Mucosa of stomach (tissue), 1 donor: ENCODE measurements around the gene EIF4G3.

Experiments used
- H3K27me3 ChIP-seq: one replicate; pipeline ENCODE4 v1.7.0; 2013; ENCODE audit warnings: mild to moderate bottlenecking, low read length; ENCODE audit not compliant: control insufficient read depth, insufficient read depth
- H3K36me3 ChIP-seq: one replicate; pipeline ENCODE4 v1.7.0; 2013; ENCODE audit warnings: low read length; ENCODE audit not compliant: control insufficient read depth, insufficient read depth
- H3K4me1 ChIP-seq: one replicate; pipeline ENCODE4 v1.7.0; 2013; ENCODE audit warnings: mild to moderate bottlenecking, low read length; ENCODE audit not compliant: control insufficient read depth, insufficient read depth
- H3K4me3 ChIP-seq: one replicate; pipeline ENCODE4 v1.7.0; 2013; ENCODE audit warnings: low read length
- H3K9ac ChIP-seq: one replicate; pipeline ENCODE4 v1.7.0; 2013; ENCODE audit warnings: mild to moderate bottlenecking, low read length, moderate library complexity
- H3K9me3 ChIP-seq: one replicate; pipeline ENCODE4 v1.7.0; 2013; ENCODE audit warnings: mild to moderate bottlenecking, low read length, moderate library complexity; ENCODE audit not compliant: control insufficient read depth
- donor health status: Pancreatic carcinoma.

EIF4G3 gene

DNA sequence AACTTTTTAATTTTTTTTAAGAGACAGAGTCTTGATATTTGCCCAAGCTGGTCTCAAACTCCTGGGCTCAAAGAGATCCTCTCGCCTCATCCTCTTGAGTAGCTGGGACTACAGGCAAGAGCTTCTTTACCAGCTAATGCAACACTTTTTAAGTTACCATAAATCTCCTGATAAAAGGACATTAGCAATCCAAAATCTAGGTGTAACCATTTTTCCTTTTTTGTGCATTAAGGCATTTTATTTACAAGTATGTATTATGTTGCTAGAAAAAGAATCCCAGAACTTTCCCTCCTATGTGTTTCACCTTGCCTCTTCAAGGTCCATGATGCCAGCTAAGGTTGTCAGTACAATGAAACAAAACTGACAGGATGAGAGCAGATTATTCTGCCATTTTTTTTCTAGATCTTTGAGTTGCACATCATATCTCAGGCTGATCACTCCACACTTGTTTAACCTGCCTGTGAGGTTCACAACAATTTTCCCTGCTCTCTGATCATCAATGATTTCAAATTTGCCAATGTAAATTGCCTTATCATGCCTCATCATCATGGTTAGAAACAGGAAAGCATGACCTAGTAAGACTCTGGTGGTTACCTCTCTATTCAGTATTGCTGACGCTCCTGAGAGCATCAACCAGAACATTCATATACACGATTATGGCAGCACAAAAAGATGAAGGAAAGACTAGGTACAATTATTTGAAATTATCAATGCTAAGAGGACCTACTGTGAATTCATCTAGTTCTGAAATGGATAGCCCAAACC, 173.2 kb downstream of the EIF4G3 start:
- Histone ChIP-seq H3K4me1 (peaks cover 1% of the 10 kb centered on the region), H3K4me3 (no peak overlapping the region), H3K9me3 (no peaks in the 10 kb centered on the region), H3K36me3 (no peaks in the 10 kb centered on the region), H3K27me3 (no peaks in the 10 kb centered on the region), H3K9ac (no peak overlapping the region)

DNA sequence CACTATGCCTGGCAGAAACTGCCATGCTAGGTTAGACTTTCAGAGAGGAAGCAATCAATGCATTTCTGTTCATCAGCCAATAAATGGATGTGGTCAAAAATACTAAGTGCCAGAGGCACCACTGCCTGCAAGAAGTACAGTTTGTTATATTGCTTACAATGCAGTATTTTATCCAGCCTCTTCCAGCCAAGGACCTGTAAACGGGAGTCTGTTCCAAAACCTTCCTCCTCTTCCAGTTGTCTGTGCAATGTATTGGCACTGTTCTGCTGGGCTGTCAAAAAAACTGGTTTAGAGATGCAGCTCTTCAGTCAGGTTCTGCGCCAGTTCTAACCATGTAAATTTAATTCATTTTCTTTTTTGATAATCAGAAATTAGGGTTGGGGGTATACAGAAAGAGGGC, 175.7 kb downstream of the EIF4G3 start:
- H3K27me3 ChIP-seq: no peaks in the 10 kb centered on the region
- H3K9ac ChIP-seq: no peak overlapping the region
- peaks cover 18% of the 10 kb centered on the region for H3K4me1 ChIP-seq
- H3K4me3 ChIP-seq: no peak overlapping the region
- no peaks in the 10 kb centered on the region for H3K36me3 ChIP-seq
- no peaks in the 10 kb centered on the region for H3K9me3 ChIP-seq

DNA sequence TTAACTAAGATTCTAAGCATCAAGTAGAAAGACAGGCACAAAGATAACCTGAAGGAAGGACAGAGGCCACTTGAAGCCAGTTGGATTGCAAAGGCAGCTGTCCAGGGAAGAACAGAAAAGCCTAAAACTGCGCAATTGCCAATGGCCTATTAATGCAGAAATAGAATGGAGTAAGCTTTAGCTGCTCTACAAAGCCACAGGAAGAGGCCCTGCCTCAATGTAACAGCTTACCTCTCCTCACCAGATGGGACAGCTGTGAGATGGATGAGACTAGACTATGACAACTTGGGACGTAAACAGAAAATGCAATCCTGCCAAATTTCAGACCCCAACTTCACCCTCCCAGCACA, 176.5 kb downstream of the EIF4G3 start:
- no peaks in the 10 kb centered on the region for H3K36me3 ChIP-seq
- H3K4me1 ChIP-seq: peaks cover 18% of the 10 kb centered on the region
- H3K9ac ChIP-seq: no peak overlapping the region
- H3K27me3 ChIP-seq: no peaks in the 10 kb centered on the region
- H3K4me3 ChIP-seq: no peak overlapping the region
- no peaks in the 10 kb centered on the region for H3K9me3 ChIP-seq

DNA sequence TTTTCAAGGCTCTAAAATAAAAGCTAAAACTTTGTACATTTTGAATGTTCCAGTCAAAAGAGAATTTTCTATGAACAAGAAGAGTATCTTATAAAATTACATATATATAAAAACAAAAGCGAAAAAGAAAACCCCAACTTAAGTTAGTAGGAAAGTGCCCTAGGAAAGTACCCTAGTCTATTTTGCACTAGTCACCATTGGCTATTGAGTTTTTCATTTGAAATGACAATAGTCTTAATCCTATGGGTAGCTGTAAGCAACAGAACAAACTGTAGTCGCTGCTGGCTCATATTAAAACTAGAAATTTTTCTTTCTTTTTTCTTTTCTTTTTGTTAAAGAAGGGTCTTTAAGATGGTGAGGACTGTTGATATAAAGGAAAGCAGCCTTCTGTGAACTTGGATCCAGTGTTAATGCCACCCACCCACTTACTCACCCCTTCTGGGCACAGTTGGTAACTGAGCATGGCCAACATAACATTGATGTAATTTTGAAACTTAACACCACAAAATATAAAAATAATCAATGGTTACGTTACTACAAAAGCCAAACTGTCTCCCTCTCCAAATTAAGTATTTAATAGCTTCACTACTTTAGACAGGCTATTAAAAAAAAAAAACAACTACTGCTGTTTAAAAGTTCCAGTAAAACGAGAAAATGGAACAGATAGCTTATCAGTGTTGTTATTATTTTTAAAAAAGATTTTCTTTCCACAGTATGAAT, 177.0 kb downstream of the EIF4G3 start:
- Histone ChIP-seq H3K4me3 (no peak overlapping the region), H3K36me3 (no peaks in the 10 kb centered on the region), H3K9me3 (no peaks in the 10 kb centered on the region), H3K27me3 (no peaks in the 10 kb centered on the region), H3K9ac (no peak overlapping the region), H3K4me1 (peaks cover 18% of the 10 kb centered on the region)

DNA sequence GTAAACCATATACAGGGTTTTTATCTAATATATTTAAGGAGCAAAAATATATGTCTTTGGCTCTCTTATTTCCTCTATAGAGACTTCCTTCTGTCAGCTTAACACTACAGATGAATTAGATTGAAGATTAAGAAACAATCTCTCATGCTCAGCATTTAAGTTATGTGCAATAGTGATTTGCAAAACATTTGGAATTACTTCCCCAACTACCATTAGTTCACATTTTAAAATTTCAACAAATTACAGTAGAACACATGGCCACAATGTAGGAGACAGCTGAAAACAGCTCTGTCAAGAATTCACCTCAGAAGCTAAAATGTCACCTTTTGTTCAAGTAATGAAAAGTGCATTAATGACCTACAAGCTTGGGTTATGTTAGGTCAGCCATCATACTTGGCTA, 177.9 kb downstream of the EIF4G3 start:
- no peaks in the 10 kb centered on the region for H3K27me3 ChIP-seq
- peaks cover 18% of the 10 kb centered on the region for H3K4me1 ChIP-seq
- no peaks in the 10 kb centered on the region for H3K36me3 ChIP-seq
- H3K9me3 ChIP-seq: no peaks in the 10 kb centered on the region
- no peak overlapping the region for H3K4me3 ChIP-seq
- no peak overlapping the region for H3K9ac ChIP-seq

DNA sequence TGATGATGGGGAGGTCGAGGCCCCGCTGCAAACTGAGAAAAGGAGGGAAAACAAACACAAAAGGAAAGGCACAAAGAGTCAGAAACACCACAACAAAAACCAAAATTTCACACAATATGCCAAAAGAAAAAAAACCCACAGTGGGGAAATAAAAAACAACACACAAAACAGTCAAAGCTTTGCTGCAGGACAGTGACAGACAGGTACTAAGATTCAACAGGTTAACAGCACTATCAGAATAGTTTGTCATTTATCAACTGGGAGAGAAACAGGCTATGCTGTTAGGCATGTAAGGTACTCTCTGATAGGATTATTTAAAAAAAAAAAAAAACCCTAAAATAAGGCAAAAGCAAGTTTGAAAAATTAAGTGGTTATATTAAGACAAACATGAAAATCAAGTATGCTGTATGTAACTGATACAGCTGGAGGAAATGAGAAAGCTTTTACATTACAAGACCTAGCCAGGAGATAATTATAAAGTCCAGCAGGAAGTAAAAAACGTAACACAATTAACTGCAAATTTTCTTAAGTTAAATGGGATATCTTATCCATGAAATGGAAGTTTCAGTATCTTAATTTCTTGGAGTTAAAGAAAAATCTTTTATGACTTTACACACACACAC, 179.0 kb downstream of the EIF4G3 start:
- Histone ChIP-seq H3K4me3 (no peak overlapping the region), H3K36me3 (no peaks in the 10 kb centered on the region), H3K9ac (no peak overlapping the region), H3K4me1 (peaks cover 18% of the 10 kb centered on the region), H3K9me3 (no peaks in the 10 kb centered on the region), H3K27me3 (no peaks in the 10 kb centered on the region)

DNA sequence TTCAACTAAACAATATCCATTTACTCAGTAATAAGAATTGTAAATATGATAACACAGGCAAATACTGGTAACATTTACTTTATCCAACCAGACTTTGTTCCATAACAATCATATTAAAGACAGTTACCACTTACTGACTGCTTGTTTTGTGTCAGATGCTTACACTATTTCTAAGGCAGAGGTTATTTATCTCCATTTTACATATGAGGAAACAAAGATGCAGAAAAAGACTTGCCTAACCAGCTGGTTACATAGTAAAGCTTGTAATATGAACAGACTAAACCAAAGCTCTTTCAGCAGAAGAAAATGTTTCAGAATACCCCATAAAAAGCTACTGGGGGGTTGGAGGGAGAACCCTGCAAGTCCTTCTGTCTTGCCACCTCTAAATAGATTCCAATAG, 180.1 kb downstream of the EIF4G3 start:
- H3K36me3 ChIP-seq: no peaks in the 10 kb centered on the region
- no peaks in the 10 kb centered on the region for H3K9me3 ChIP-seq
- H3K9ac ChIP-seq: no peak overlapping the region
- no peaks in the 10 kb centered on the region for H3K27me3 ChIP-seq
- peaks cover 18% of the 10 kb centered on the region for H3K4me1 ChIP-seq
- no peak overlapping the region for H3K4me3 ChIP-seq

DNA sequence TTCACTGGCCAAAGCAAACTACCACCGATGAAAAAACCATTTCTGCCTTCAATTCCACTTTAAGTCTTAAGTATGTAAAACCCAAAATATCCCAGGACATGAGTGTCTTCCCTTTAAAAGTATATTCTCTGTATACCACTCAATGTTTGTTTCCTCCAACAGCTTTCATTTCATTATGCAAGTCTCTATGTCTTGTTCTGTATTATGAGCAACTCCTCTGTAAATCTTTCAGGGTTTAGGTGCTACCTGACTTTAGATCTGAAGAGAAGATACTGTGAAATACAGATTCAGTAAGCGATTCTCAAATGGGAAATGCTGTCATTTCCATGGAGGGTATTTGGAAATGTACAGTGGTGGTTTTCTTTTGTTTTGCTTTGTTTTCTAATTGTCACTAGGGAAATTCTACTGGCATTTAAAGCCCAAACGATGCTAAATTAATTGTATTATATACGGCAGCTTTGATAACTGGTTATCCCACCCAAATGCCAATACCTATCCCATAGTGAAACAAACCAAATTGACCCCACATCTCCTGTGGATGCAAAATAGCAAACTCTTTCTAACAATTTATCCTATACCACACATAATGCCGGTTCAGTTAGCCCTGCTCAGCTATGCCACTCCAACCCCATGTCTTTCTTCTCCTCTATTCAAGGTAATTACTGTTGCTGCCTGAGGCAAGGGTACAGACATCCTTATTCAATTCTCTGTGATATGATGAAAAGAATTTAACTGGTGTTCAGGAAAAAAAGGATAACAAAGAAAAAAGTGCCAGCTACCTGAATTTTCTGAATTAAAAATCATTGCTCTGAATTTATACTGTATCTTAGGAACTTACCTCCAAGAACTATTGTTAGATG, 182.8 kb downstream of the EIF4G3 start:
- Histone ChIP-seq H3K4me3 (no peak overlapping the region), H3K36me3 (no peaks in the 10 kb centered on the region), H3K9ac (no peak overlapping the region), H3K9me3 (no peaks in the 10 kb centered on the region), H3K4me1 (peaks cover 18% of the 10 kb centered on the region), H3K27me3 (no peaks in the 10 kb centered on the region)

DNA sequence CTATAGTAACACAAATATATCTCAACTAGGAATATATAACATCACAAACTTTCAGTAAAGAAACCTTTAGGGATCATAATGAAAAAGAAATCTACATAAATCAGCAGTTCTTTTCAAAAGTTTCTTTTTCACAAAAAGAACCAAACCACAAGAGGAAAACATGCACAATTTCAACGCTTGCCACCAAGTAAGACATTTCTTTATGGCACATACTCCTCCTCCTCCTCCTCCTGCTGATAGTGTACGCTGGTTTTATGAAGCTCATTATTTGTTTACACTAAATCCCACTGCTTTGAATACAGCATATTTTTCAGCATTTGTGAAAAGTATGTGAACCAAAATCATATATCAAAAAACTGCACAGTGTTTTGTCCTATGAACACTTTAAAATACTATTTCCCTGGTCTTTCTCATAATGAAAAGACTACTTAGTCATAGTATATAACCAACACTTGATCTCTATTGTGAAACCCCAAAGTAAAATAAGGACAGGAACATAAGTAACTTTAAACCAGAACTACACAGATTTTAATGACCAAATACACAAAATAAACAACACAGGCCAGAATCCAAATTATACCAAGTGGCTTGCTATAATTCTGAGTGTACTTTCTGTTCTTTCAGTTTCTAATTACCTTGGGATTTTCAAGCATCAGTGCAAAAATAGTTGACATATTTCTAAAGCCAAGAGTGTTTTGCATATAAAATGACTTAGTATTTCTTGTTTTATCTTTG, 184.2 kb downstream of the EIF4G3 start:
- Histone ChIP-seq H3K4me1 (peaks cover 15% of the 10 kb centered on the region), H3K9me3 (no peaks in the 10 kb centered on the region), H3K4me3 (no peak overlapping the region), H3K36me3 (no peaks in the 10 kb centered on the region), H3K9ac (no peak overlapping the region), H3K27me3 (no peaks in the 10 kb centered on the region)

DNA sequence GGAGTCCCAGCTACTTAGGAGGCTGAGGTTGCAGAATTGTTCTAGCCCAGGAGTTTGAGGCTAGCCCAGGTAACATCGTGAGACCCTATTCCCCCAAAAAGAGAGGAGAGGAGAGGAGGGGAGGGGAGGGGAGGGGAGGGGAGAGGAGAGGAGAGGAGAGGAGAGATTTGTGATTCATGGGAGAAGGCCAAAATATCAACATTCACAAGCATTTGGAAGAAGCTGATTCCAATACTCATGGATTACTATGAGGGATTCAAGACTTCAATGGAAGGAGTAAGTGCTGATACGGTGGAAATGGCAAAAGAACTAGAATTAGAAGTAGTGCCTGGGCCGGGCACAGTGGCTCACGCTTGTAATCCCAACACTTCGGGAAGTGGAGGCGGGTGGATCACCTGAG, 187.8 kb downstream of the EIF4G3 start:
- H3K4me3 ChIP-seq: no peak overlapping the region
- no peak overlapping the region for H3K9ac ChIP-seq
- no peaks in the 10 kb centered on the region for H3K36me3 ChIP-seq
- H3K27me3 ChIP-seq: no peaks in the 10 kb centered on the region
- H3K4me1 ChIP-seq: peaks cover 4% of the 10 kb centered on the region
- no peaks in the 10 kb centered on the region for H3K9me3 ChIP-seq
